GM23338 (cell line): ENCODE data around the gene KRT84. TPM values are rescaled to one million over a fixed set of nuclear protein-coding genes. Genes with fewer than 3 reads are reported as not detected.

Experiments used
- ATAC-seq: fragments of 200-7000 bp; cut with Tn5 transposase; 3 replicates; pipeline ENCODE4 v1.9.1; 2020
- DNase-seq: peaks from one replicate; pipeline ENCODE4 v3.0.0-alpha.2; 2015; ENCODE audit warnings: low spot score
- H2AFZ ChIP-seq: fragments of 200-600 bp; sonication (generic); 2 replicates; pipeline ENCODE4 v1.8.0; 2016; ENCODE audit warnings: antibody characterized with exemption, mild to moderate bottlenecking, moderate library complexity
- H3F3A ChIP-seq: fragments of 200-600 bp; sonication (generic); replicated peaks from 2 replicates; pipeline ENCODE4 v1.8.0; 2017; ENCODE audit warnings: antibody characterized with exemption, mixed run types, low read depth
- H3K27ac ChIP-seq: fragments of 200-600 bp; sonication (generic); 2 replicates; pipeline ENCODE4 v1.6.1; 2016; ENCODE audit warnings: low read depth
- H3K27me3 ChIP-seq: fragments of 200-600 bp; sonication (generic); 2 replicates; pipeline ENCODE4 v1.8.0; 2016; ENCODE audit warnings: mild to moderate bottlenecking, mixed run types, moderate library complexity; ENCODE audit not compliant: insufficient read depth
- H3K36me3 ChIP-seq: fragments of 200-600 bp; sonication (generic); 2 replicates; pipeline ENCODE4 v1.8.0; 2016; ENCODE audit warnings: mild to moderate bottlenecking; ENCODE audit not compliant: insufficient read depth
- H3K4me1 ChIP-seq: fragments of 200-600 bp; sonication (generic); 2 replicates; pipeline ENCODE4 v1.8.0; 2016; ENCODE audit warnings: mild to moderate bottlenecking, moderate library complexity; ENCODE audit not compliant: insufficient read depth
- H3K4me2 ChIP-seq: fragments of 200-600 bp; sonication (generic); 2 replicates; pipeline ENCODE4 v1.7.1; 2017; ENCODE audit warnings: mixed run types
- H3K4me3 ChIP-seq: fragments of 200-600 bp; sonication (generic); 2 replicates; pipeline ENCODE4 v1.6.1; 2016; ENCODE audit warnings: mixed run types
- H3K79me2 ChIP-seq: fragments of 200-600 bp; sonication (generic); replicated peaks from 2 replicates; pipeline ENCODE4 v1.8.0; 2017; ENCODE audit warnings: mild to moderate bottlenecking; ENCODE audit not compliant: insufficient read depth
- H3K9me2 ChIP-seq: fragments of 200-600 bp; sonication (generic); 2 replicates; pipeline ENCODE4 v1.8.0; 2017; ENCODE audit not compliant: insufficient read depth
- H4K20me1 ChIP-seq: fragments of 200-600 bp; sonication (generic); replicated peaks from 2 replicates; pipeline ENCODE4 v1.8.0; 2017; ENCODE audit warnings: mild to moderate bottlenecking; ENCODE audit not compliant: insufficient read depth
- H3K27ac Mint-ChIP-seq: 2 replicates; pipeline ENCODE4 v1.8.0; 2020; ENCODE audit warnings: inconsistent platforms, mild to moderate bottlenecking, moderate library complexity, mixed read lengths
- H3K27me3 Mint-ChIP-seq: 3 replicates; pipeline ENCODE4 v1.8.0; 2022; ENCODE audit warnings: low read depth, mild to moderate bottlenecking, moderate library complexity, mixed read lengths, inconsistent platforms; ENCODE audit not compliant: insufficient read depth, poor library complexity
- H3K36me3 Mint-ChIP-seq: 3 replicates; pipeline ENCODE4 v1.8.0; 2021; ENCODE audit warnings: low read depth, mild to moderate bottlenecking, inconsistent platforms, moderate library complexity, mixed read lengths
- H3K4me1 Mint-ChIP-seq: 3 replicates; pipeline ENCODE4 v1.8.0; 2020; ENCODE audit warnings: mild to moderate bottlenecking, inconsistent platforms, mixed read lengths
- H3K4me3 Mint-ChIP-seq: 3 replicates; pipeline ENCODE4 v1.8.0; 2021; ENCODE audit warnings: moderate library complexity, mild to moderate bottlenecking, inconsistent platforms, mixed read lengths
- H3K9me3 Mint-ChIP-seq: 3 replicates; pipeline ENCODE4 v1.8.0; 2020; ENCODE audit warnings: moderate library complexity, mild to moderate bottlenecking, inconsistent platforms, mixed read lengths
- CREB1 ChIP-seq: fragments of 250-450 bp; sonication (Bioruptor Pico); IDR thresholded peaks from 2 replicates; pipeline ENCODE4 v1.5.0; 2020; ENCODE audit warnings: low read depth, mild to moderate bottlenecking, moderate library complexity
- ETS1 ChIP-seq: IDR thresholded peaks from 2 replicates; pipeline ENCODE4 v1.6.1; 2016; ENCODE audit warnings: antibody characterized with exemption
- EZH2 ChIP-seq: fragments of 200-600 bp; sonication (generic); IDR thresholded peaks from one replicate; pipeline ENCODE4 v1.8.0; 2017; ENCODE audit warnings: antibody characterized with exemption, mild to moderate bottlenecking, low read depth; ENCODE audit not compliant: unreplicated experiment
- EZH2phosphoT487 ChIP-seq: fragments of 200-600 bp; sonication (generic); IDR thresholded peaks from one replicate; pipeline ENCODE4 v1.8.1; 2018; ENCODE audit warnings: antibody characterized with exemption; ENCODE audit not compliant: unreplicated experiment
- NANOG ChIP-seq: IDR thresholded peaks from 2 replicates; pipeline ENCODE4 v1.6.1; 2016; ENCODE audit warnings: antibody characterized with exemption, borderline replicate concordance
- POLR2AphosphoS5 ChIP-seq: IDR thresholded peaks from 2 replicates; pipeline ENCODE4 v1.6.1; 2016; ENCODE audit warnings: antibody characterized with exemption, low read depth
- REST ChIP-seq: IDR thresholded peaks from one replicate; pipeline ENCODE4 v1.6.1; 2018; ENCODE audit warnings: antibody characterized with exemption; ENCODE audit not compliant: unreplicated experiment
- ZNF114 ChIP-seq: fragments of 250-450 bp; sonication (Bioruptor Pico); IDR thresholded peaks from 2 replicates; pipeline ENCODE4 v1.5.0; 2020; ENCODE audit warnings: mild to moderate bottlenecking, moderate library complexity
- ZNF462 ChIP-seq: fragments of 250-450 bp; sonication (Bioruptor Pico); IDR thresholded peaks from 2 replicates; pipeline ENCODE4 v1.5.0; 2020; ENCODE audit warnings: mild to moderate bottlenecking, moderate library complexity
- polyA plus RNA-seq: library from polyadenylated mRNA; unstranded; fragments of >200 nt; fragmentation: Nextera tagmentation; extraction: Ambion mirVana; gene quantifications from 2 replicates; pipeline ENCODE4 v1.2.1, GENCODE V29; 2016
- total RNA-seq: library from RNA; depleted of rRNA; stranded (reverse); fragments of >200 nt; shearing (Covaris generic); gene quantifications from 2 replicates; pipeline ENCODE4 v1.2.3, GENCODE V29; 2014
- TF ChIP-seq, protein P1 (sequence below), 2 experiments: fragments of 200-600 bp in 1 of 2; sonication (generic) in 1 of 2; conservative IDR thresholded peaks; 2 replicates each; pipeline versions ENCODE4 v1.5.1 to v1.6.1; 2016 to 2017; ENCODE audit warnings: antibody characterized with exemption in 2 of 2, low read depth in 2 of 2, mild to moderate bottlenecking in 2 of 2, moderate library complexity in 1 of 2

KRT84 gene
- total and polyA plus RNA-seq, 2 experiments from 2014 or later, result not detected

- Histone ChIP-seq H2AFZ (no peak overlapping the region), H3K4me3 (no peak overlapping the region), H3K4me2 (no peak overlapping the region), H3F3A (no peaks in the 10 kb centered on the region), H3K27ac (no peak overlapping the region), H3K36me3 (no peaks in the 10 kb centered on the region), H4K20me1 (no peaks in the 10 kb centered on the region), H3K27me3 (no peaks in the 10 kb centered on the region), H3K9me2 (no peaks in the 10 kb centered on the region), H3K79me2 (no peaks in the 10 kb centered on the region), H3K4me1 (no peaks in the 10 kb centered on the region)
- no peak overlapping the region for H3K4me3 Mint-ChIP-seq
- H3K9me3 Mint-ChIP-seq, result no peaks in the 10 kb centered on the region
- H3K27ac Mint-ChIP-seq, result no peak overlapping the region
- peaks cover 5% of the 10 kb centered on the region for H3K27me3 Mint-ChIP-seq
- TF ChIP-seq REST, result no peak
- TF ChIP-seq ETS1, result no peak
- no peak for TF ChIP-seq EZH2phosphoT487
- no peak for TF ChIP-seq EZH2
- no peak for TF ChIP-seq ZNF114
- TF ChIP-seq CREB1 (CRISPR knock-in tag), result no peak
- TF ChIP-seq NANOG, result no peak
- TF ChIP-seq, protein P1, sequence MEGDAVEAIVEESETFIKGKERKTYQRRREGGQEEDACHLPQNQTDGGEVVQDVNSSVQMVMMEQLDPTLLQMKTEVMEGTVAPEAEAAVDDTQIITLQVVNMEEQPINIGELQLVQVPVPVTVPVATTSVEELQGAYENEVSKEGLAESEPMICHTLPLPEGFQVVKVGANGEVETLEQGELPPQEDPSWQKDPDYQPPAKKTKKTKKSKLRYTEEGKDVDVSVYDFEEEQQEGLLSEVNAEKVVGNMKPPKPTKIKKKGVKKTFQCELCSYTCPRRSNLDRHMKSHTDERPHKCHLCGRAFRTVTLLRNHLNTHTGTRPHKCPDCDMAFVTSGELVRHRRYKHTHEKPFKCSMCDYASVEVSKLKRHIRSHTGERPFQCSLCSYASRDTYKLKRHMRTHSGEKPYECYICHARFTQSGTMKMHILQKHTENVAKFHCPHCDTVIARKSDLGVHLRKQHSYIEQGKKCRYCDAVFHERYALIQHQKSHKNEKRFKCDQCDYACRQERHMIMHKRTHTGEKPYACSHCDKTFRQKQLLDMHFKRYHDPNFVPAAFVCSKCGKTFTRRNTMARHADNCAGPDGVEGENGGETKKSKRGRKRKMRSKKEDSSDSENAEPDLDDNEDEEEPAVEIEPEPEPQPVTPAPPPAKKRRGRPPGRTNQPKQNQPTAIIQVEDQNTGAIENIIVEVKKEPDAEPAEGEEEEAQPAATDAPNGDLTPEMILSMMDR (conservative IDR thresholded peaks at IDR 0.05; ENCODE audit: low read depth in 2 of 2), result no peak
- no peak for TF ChIP-seq POLR2AphosphoS5
- no peak for TF ChIP-seq ZNF462 (CRISPR knock-in tag)
- DNase-seq, result no peak
- peaks cover 9% of the 10 kb centered on the region for H3K4me1 Mint-ChIP-seq
- H3K36me3 Mint-ChIP-seq, result no peaks in the 10 kb centered on the region
- no peak for ATAC-seq
These were observed 40.6 kb upstream of the KRT84 start for GRCh38 chr12:52426034-52426433.
